Erythroblast (primary cell): ENCODE measurements around the gene ARMC3.

Experiments used
- GATA1 ChIP-seq: IDR thresholded peaks from 2 replicates; pipeline ENCODE4 v1.6.1; 2011; ENCODE audit warnings: low read depth, mild to moderate bottlenecking, control low read depth, low read length, moderate library complexity
- POLR2A ChIP-seq: IDR thresholded peaks from 2 replicates; pipeline ENCODE4 v1.6.1; 2011; ENCODE audit warnings: mild to moderate bottlenecking, low read length

DNA sequence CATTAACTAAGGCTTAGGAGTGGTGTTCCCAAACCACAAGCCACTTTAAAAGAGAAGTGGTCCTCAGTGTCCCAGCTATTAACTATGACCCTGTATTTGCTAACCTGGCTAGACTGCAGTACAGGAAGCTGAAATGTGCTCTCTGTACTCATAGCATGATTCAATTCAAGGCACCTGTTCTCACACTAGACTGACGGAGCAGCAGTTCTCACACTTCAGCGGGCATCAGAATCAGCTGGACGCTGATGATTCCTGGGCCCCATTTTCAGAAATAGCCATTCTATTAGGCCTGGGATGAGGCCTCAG is 143.0 kb downstream of the ARMC3 start:
- no peak for TF ChIP-seq POLR2A
- TF ChIP-seq GATA1, result no peak
